ENCODE measurements around the gene KCNJ8. TPM values are rescaled to one million over a fixed set of nuclear protein-coding genes. Genes with fewer than 3 reads are reported as not detected.

The KCNJ8 gene
- total RNA-seq, 1 experiment from 2014 or later: 0.22 TPM

- no peak overlapping the region for H4K91ac ChIP-seq (ENCODE audit: insufficient read length, low read depth, low read length)
- H4K5ac ChIP-seq (ENCODE audit: insufficient read length, low read depth, low read length): no peak overlapping the region
- no peak overlapping the region for H2AK5ac ChIP-seq (ENCODE audit: insufficient read length, low read length)
- H3K27ac Mint-ChIP-seq: no peak overlapping the region
- H3K79me2 ChIP-seq (ENCODE audit: insufficient read depth, low read length): no peaks in the 10 kb centered on the region
- no peaks in the 10 kb centered on the region for H4K20me1 ChIP-seq (ENCODE audit: control insufficient read depth, insufficient read depth, insufficient read length)
- H3K23me2 ChIP-seq (ENCODE audit: insufficient read length, low read depth, low read length, poor library complexity, severe bottlenecking): no peaks in the 10 kb centered on the region
- no peak overlapping the region for H3K4me3 Mint-ChIP-seq
- no peak overlapping the region for H4K8ac ChIP-seq (replicated peaks; ENCODE audit: insufficient read length, low read depth, low read length)
- no peak overlapping the region for H2BK120ac ChIP-seq (ENCODE audit: low read depth, low read length, poor library complexity, severe bottlenecking)
- H3K4me1 ChIP-seq (ENCODE audit: insufficient read depth, low read length): no peaks in the 10 kb centered on the region
- peaks cover 5 to 8% of the 10 kb centered on the region in 2 experiments; a peak in 3 of 5 replicates for H3K9me3 Mint-ChIP-seq
- peaks cover 4% of the 10 kb centered on the region for H3K27me3 Mint-ChIP-seq (ENCODE audit: low read depth)
- no peak overlapping the region for H3K27ac ChIP-seq (ENCODE audit: insufficient read length, low read depth, low read length)
- peaks cover 0 to 7% (median 0%) of the 10 kb centered on the region in 3 experiments; a peak in 1 of 7 replicates for H3K36me3 Mint-ChIP-seq (ENCODE audit: insufficient read depth in 1 of 3, low read depth in 3 of 3)
- no peak overlapping the region for H2AFZ ChIP-seq (ENCODE audit: low read length)
- H2BK15ac ChIP-seq (ENCODE audit: low read depth, low read length): no peak overlapping the region
- no peak for DNase-seq
- H3K56ac ChIP-seq (ENCODE audit: insufficient read length, low read depth, low read length): no peak overlapping the region
- no CpG with 5 or more reads among the region's 3 CpGs for WGBS (ENCODE audit: extremely low coverage, insufficient read length, low lambda C conversion rate)
- H2BK5ac ChIP-seq (ENCODE audit: insufficient read length, low read length): no peak overlapping the region
- H3K9ac ChIP-seq (ENCODE audit: extremely low read depth, insufficient read length, low read length): no peak overlapping the region
- no peaks in the 10 kb centered on the region for H3K4me1 Mint-ChIP-seq
- no peak overlapping the region for H3K23ac ChIP-seq (ENCODE audit: insufficient read length, low read depth, low read length)
- H3K4me2 ChIP-seq (ENCODE audit: insufficient read depth, insufficient read length, low read length): no peak overlapping the region
- no peak overlapping the region for H3K18ac ChIP-seq (ENCODE audit: insufficient read length, low read depth, low read length)
- H2BK12ac ChIP-seq (ENCODE audit: insufficient read length, low read depth, low read length): no peak overlapping the region
- H3T11ph ChIP-seq (ENCODE audit: low read length): no peak overlapping the region
- no peaks in the 10 kb centered on the region for H3K9me3 ChIP-seq (ENCODE audit: control insufficient read depth, low read depth, low read length)
- no peak overlapping the region for H3K14ac ChIP-seq (ENCODE audit: insufficient read depth, low read length)
- no peaks in the 10 kb centered on the region for H3K79me1 ChIP-seq (ENCODE audit: insufficient read depth, low read depth, low read length, poor library complexity, severe bottlenecking)
- no peak overlapping the region for H2BK20ac ChIP-seq (ENCODE audit: low read depth, low read length, poor library complexity, severe bottlenecking)
- no peak overlapping the region for H3K4ac ChIP-seq (ENCODE audit: low read depth, low read length)
- no peaks in the 10 kb centered on the region for H3K27me3 ChIP-seq (ENCODE audit: insufficient read depth, low read length)
- TF ChIP-seq, protein P1, sequence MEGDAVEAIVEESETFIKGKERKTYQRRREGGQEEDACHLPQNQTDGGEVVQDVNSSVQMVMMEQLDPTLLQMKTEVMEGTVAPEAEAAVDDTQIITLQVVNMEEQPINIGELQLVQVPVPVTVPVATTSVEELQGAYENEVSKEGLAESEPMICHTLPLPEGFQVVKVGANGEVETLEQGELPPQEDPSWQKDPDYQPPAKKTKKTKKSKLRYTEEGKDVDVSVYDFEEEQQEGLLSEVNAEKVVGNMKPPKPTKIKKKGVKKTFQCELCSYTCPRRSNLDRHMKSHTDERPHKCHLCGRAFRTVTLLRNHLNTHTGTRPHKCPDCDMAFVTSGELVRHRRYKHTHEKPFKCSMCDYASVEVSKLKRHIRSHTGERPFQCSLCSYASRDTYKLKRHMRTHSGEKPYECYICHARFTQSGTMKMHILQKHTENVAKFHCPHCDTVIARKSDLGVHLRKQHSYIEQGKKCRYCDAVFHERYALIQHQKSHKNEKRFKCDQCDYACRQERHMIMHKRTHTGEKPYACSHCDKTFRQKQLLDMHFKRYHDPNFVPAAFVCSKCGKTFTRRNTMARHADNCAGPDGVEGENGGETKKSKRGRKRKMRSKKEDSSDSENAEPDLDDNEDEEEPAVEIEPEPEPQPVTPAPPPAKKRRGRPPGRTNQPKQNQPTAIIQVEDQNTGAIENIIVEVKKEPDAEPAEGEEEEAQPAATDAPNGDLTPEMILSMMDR (conservative IDR thresholded peaks at IDR 0.05): no peak
Observed at GRCh38 chr12:21731144-21731543, 43.4 kb downstream of the KCNJ8 start.
